ENCODE measurements around the gene SNRNP40.

The SNRNP40 gene

GRCh38 chr1:31231802-31232201 lies 64.8 kb downstream of the SNRNP40 start:
- DNase-seq (ENCODE audit: low spot score) = no peak

- no peak for DNase-seq (ENCODE audit: low spot score)
Observed at GRCh38 chr1:31230378-31230777, 66.2 kb downstream of the SNRNP40 start.

- DNase-seq (ENCODE audit: low spot score) = no peak
Observed at GRCh38 chr1:31228986-31229385, 67.6 kb downstream of the SNRNP40 start.

- peak; percentile 91 for DNase-seq (ENCODE audit: low spot score)
Observed at GRCh38 chr1:31227891-31228568, 68.6 kb downstream of the SNRNP40 start.

GRCh38 chr1:31224068-31224467 lies 72.5 kb downstream of the SNRNP40 start:
- DNase-seq (ENCODE audit: low spot score) = no peak

GRCh38 chr1:31222176-31222575 lies 74.4 kb downstream of the SNRNP40 start:
- DNase-seq (ENCODE audit: low spot score) = no peak

GRCh38 chr1:31221072-31221471 lies 75.5 kb downstream of the SNRNP40 start:
- no peak for DNase-seq (ENCODE audit: low spot score)

- DNase-seq (ENCODE audit: low spot score) = no peak
Observed at GRCh38 chr1:31219489-31219888, 77.1 kb downstream of the SNRNP40 start.

- peak; percentile 60 for DNase-seq (ENCODE audit: low spot score)
Observed at GRCh38 chr1:31218705-31219104, 77.9 kb downstream of the SNRNP40 start.

- DNase-seq (ENCODE audit: low spot score) = peak; percentile 74
Observed at GRCh38 chr1:31216016-31216415, 80.6 kb downstream of the SNRNP40 start.

GRCh38 chr1:31215065-31215570 lies 81.5 kb downstream of the SNRNP40 start:
- no peak for DNase-seq (ENCODE audit: low spot score)

- no peak for DNase-seq (ENCODE audit: low spot score)
Observed at GRCh38 chr1:31214316-31215064, 82.1 kb downstream of the SNRNP40 start.

All from cerebellar cortex (tissue), 1 donor.